Progenitor cell of endocrine pancreas (in vitro differentiated cells): ENCODE measurements around the gene NDRG4. TPM values are rescaled to one million over a fixed set of nuclear protein-coding genes. Genes with fewer than 3 reads are reported as not detected.

Experiments used
- DNase-seq: peaks from one replicate; pipeline ENCODE4 v3.0.0; 2021; ENCODE audit warnings: low spot score; ENCODE audit not compliant: unreplicated experiment
- H3K27ac Mint-ChIP-seq: 2 replicates; pipeline ENCODE4 v1.8.0; 2021; ENCODE audit warnings: mild to moderate bottlenecking, moderate library complexity, mixed read lengths
- H3K27me3 Mint-ChIP-seq: 2 replicates; pipeline ENCODE4 v1.8.0; 2021; ENCODE audit warnings: mixed read lengths
- H3K36me3 Mint-ChIP-seq: 2 replicates; pipeline ENCODE4 v1.8.0; 2022; ENCODE audit warnings: mixed read lengths; ENCODE audit not compliant: insufficient read depth
- H3K4me1 Mint-ChIP-seq: 2 replicates; pipeline ENCODE4 v1.8.0; 2021; ENCODE audit warnings: low read depth, mixed read lengths
- H3K4me3 Mint-ChIP-seq: 2 replicates; pipeline ENCODE4 v1.8.0; 2021; ENCODE audit warnings: low read depth, mild to moderate bottlenecking, moderate library complexity, mixed read lengths
- H3K9me3 Mint-ChIP-seq: 2 replicates; pipeline ENCODE4 v1.8.0; 2021; ENCODE audit warnings: low read depth, mixed read lengths
- total RNA-seq: library from RNA; stranded (reverse); gene quantifications from 2 replicates; pipeline ENCODE4 v1.2.1, GENCODE V29; 2021
- TF ChIP-seq, protein P1 (sequence below): fragments of 200-600 bp; sonication (generic); IDR thresholded peaks from one replicate; pipeline ENCODE4 v1.5.0; 2021; ENCODE audit warnings: antibody characterized with exemption, mild to moderate bottlenecking; ENCODE audit not compliant: unreplicated experiment

NDRG4 gene
- total RNA-seq, 1 donor from 2014 or later: 25.7 TPM

GRCh38 chr16:58462499-58462996 is 37.4 kb upstream of the NDRG4 start:
- Mint-ChIP-seq H3K27ac (no peak overlapping the region), H3K4me1 (peaks cover 5% of the 10 kb centered on the region), H3K4me3 (peak overlapping the region; percentile 61), H3K9me3 (no peaks in the 10 kb centered on the region), H3K36me3 (no peaks in the 10 kb centered on the region), H3K27me3 (peaks cover 55% of the 10 kb centered on the region)
- TF ChIP-seq, protein P1, sequence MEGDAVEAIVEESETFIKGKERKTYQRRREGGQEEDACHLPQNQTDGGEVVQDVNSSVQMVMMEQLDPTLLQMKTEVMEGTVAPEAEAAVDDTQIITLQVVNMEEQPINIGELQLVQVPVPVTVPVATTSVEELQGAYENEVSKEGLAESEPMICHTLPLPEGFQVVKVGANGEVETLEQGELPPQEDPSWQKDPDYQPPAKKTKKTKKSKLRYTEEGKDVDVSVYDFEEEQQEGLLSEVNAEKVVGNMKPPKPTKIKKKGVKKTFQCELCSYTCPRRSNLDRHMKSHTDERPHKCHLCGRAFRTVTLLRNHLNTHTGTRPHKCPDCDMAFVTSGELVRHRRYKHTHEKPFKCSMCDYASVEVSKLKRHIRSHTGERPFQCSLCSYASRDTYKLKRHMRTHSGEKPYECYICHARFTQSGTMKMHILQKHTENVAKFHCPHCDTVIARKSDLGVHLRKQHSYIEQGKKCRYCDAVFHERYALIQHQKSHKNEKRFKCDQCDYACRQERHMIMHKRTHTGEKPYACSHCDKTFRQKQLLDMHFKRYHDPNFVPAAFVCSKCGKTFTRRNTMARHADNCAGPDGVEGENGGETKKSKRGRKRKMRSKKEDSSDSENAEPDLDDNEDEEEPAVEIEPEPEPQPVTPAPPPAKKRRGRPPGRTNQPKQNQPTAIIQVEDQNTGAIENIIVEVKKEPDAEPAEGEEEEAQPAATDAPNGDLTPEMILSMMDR: no peak
- DNase-seq: no peak

DNA sequence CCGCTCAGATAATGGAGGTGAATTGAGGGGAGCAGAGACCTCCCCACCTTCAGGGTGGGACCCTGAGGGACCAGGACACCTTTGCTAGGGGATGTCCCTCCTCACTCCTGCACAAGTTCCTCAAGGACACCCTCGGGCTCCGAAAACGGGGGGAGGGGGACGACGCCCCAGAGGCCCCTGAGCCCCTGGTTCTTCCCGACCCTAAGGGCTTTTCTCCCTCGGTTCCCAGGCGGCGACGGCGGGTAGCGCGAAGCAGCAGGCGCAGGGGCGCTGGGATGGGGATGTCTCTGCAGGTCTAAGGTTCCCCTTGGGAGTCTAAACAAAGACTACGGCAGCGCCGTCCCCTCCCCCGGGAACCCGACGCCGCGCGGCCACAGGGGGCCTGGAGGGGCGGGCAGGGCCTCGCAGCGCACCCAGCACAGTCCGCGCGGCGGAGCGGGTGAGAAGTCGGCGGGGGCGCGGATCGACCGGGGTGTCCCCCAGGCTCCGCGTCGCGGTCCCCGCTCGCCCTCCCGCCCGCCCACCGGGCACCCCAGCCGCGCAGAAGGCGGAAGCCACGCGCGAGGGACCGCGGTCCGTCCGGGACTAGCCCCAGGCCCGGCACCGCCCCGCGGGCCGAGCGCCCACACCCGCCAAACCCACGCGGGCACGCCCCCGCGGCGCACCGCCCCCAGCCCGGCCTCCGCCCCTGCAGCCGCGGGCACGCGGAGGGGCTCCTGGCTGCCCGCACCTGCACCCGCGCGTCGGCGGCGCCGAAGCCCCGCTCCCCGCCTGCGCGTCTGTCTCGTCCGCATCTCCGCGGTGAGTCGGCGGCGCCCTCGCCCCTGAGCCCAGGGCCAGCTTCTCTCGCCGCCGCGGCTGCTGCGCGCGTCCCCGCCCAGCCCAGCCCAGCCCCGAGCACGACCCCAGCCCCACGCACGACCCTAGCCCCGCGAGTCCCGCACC is 36.7 kb upstream of the NDRG4 start:
- Mint-ChIP-seq H3K27me3 (peaks cover 56% of the 10 kb centered on the region), H3K36me3 (no peaks in the 10 kb centered on the region), H3K4me3 (peak overlapping the region; percentile 61), H3K27ac (no peak overlapping the region), H3K9me3 (no peaks in the 10 kb centered on the region), H3K4me1 (peaks cover 5% of the 10 kb centered on the region)
- TF ChIP-seq, protein P1: no peak
- DNase-seq: peak; percentile 22

- Mint-ChIP-seq H3K36me3 (no peaks in the 10 kb centered on the region), H3K4me3 (peak overlapping the region; percentile 76), H3K27ac (peak overlapping the region; percentile 89), H3K27me3 (peaks cover 52% of the 10 kb centered on the region), H3K4me1 (peaks cover 5% of the 10 kb centered on the region), H3K9me3 (no peaks in the 10 kb centered on the region)
- peak; percentile 20 for DNase-seq
- TF ChIP-seq, protein P1: no peak
These were observed 35.7 kb upstream of the NDRG4 start for GRCh38 chr16:58464047-58464915.

GRCh38 chr16:58464916-58465731 is 34.8 kb upstream of the NDRG4 start:
- no peak for DNase-seq
- Mint-ChIP-seq H3K27ac (peak overlapping the region; percentile 89), H3K9me3 (no peaks in the 10 kb centered on the region), H3K4me3 (peak overlapping the region; percentile 76), H3K27me3 (peaks cover 51% of the 10 kb centered on the region), H3K4me1 (peaks cover 5% of the 10 kb centered on the region), H3K36me3 (no peaks in the 10 kb centered on the region)
- TF ChIP-seq, protein P1: peak; percentile 41
